Keratinocyte (primary cell): ENCODE data around the gene ADGRG1.

Source experiments
- EZH2 ChIP-seq: IDR thresholded peaks from one replicate; pipeline ENCODE4 v1.6.1; 2012; ENCODE audit warnings: inconsistent platforms, mild to moderate bottlenecking, low read length, moderate library complexity
- TF ChIP-seq, protein P1 (sequence below), 3 experiments: IDR thresholded peaks in 1 of 3; conservative IDR thresholded peaks in 1 of 3; optimal IDR thresholded peaks in 1 of 3; 2 replicates in 2 of 3; 3 replicates in 1 of 3; pipeline versions ENCODE3 to v1.5.1; 2011; ENCODE audit warnings: low read length in 3 of 3, mild to moderate bottlenecking in 3 of 3, moderate library complexity in 2 of 3, control low read depth in 1 of 3, inconsistent platforms in 1 of 3; ENCODE audit not compliant: insufficient read depth in 2 of 3; ENCODE audit errors: extremely low read depth in 1 of 3

DNA sequence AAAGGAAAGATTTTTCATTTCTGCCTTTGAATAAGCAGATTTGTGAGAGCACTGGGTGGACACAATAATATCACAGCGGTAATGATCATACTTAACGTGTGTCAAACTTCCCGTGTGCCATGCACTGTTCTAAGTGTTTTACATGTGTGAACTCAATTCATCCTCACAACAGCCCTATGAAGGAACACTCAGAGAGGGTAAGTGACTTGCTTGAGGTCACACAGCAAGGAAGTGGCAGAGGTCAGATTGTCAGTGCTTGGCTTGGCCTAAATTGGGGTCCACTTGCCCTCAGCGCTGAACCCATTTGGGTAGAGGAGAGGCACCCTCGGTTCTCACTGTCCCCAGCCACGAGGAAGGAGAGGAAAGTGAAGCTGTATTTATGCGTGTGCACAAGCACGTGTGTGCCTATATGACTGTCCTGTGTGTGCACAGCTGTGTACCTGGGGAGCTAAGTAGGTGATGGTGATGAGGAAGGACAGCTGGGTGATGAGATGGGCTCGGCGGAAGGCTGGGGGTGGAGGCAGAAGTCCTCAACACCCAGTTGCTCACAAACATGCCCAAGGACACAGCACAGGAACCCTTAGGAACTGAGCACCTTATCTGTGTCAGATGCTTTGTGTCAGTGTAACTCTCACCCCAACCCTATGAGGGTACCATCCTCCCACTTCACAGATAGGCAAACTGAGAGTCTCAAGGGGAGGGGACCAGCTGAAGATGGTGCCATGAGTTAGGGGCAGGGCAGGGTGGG, 29.9 kb downstream of the ADGRG1 start:
- TF ChIP-seq, protein P1, sequence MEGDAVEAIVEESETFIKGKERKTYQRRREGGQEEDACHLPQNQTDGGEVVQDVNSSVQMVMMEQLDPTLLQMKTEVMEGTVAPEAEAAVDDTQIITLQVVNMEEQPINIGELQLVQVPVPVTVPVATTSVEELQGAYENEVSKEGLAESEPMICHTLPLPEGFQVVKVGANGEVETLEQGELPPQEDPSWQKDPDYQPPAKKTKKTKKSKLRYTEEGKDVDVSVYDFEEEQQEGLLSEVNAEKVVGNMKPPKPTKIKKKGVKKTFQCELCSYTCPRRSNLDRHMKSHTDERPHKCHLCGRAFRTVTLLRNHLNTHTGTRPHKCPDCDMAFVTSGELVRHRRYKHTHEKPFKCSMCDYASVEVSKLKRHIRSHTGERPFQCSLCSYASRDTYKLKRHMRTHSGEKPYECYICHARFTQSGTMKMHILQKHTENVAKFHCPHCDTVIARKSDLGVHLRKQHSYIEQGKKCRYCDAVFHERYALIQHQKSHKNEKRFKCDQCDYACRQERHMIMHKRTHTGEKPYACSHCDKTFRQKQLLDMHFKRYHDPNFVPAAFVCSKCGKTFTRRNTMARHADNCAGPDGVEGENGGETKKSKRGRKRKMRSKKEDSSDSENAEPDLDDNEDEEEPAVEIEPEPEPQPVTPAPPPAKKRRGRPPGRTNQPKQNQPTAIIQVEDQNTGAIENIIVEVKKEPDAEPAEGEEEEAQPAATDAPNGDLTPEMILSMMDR (optimal IDR thresholded peaks at IDR 0.05 in 1 of 3, IDR thresholded peaks at IDR 0.05 in 1 of 3, conservative IDR thresholded peaks at IDR 0.05 in 1 of 3; ENCODE audit: extremely low read depth in 1 of 3, insufficient read depth in 2 of 3, low read length in 3 of 3) = no peak
- no peak for TF ChIP-seq EZH2
